ENCODE measurements around the gene CEPT1.
A peak's percentile ranks its signal among the peaks of the same experiment; 100 is the strongest.
"Not testable (repeated sequence)": the region's sequence is repeated elsewhere in the genome, so short reads cannot be mapped to it uniquely, and the experiment has no call there.

Gene CEPT1

GRCh38 chr1:111213412-111213811 lies 73.4 kb downstream of the CEPT1 start:
- no peak for DNase-seq

- DNase-seq, result no peak
These were observed 74.2 kb downstream of the CEPT1 start for GRCh38 chr1:111214074-111214801.

- no peak for DNase-seq
These were observed 74.9 kb downstream of the CEPT1 start for GRCh38 chr1:111214884-111215283.

- DNase-seq, result not testable (repeated sequence)
These were observed 75.3 kb downstream of the CEPT1 start for GRCh38 chr1:111215285-111215684.

- DNase-seq, result no peak
These were observed 76.7 kb downstream of the CEPT1 start for GRCh38 chr1:111216751-111217150.

GRCh38 chr1:111217183-111217910 lies 77.3 kb downstream of the CEPT1 start:
- DNase-seq, result no peak

- no peak for DNase-seq
These were observed 78.9 kb downstream of the CEPT1 start for GRCh38 chr1:111218701-111219556.

GRCh38 chr1:111219557-111220286 lies 79.7 kb downstream of the CEPT1 start:
- DNase-seq, result no peak

GRCh38 chr1:111220302-111220890 lies 80.4 kb downstream of the CEPT1 start:
- no peak for DNase-seq

- DNase-seq, result no peak
These were observed 81.2 kb downstream of the CEPT1 start for GRCh38 chr1:111221276-111221632.

GRCh38 chr1:111221633-111222291 lies 81.7 kb downstream of the CEPT1 start:
- no peak for DNase-seq

GRCh38 chr1:111222308-111223125 lies 82.5 kb downstream of the CEPT1 start:
- peak; percentile 70 for DNase-seq

- DNase-seq, result no peak
These were observed 83.2 kb downstream of the CEPT1 start for GRCh38 chr1:111223126-111223685.

- DNase-seq, result no peak
These were observed 85.1 kb downstream of the CEPT1 start for GRCh38 chr1:111225091-111225490.

GRCh38 chr1:111225717-111226400 lies 85.8 kb downstream of the CEPT1 start:
- DNase-seq, result no peak

- no peak for DNase-seq
These were observed 87.4 kb downstream of the CEPT1 start, which contains the start of gene CHI3L2 for GRCh38 chr1:111227434-111227833. Gene CHI3L2, plus strand, starts transcription at chr1:111227713. Its CDS starts 17 bp downstream, at chr1:111227730.

- DNase-seq, result no peak
These were observed 88.1 kb downstream of the CEPT1 start for GRCh38 chr1:111227851-111228747.

GRCh38 chr1:111228748-111229126 lies 88.7 kb downstream of the CEPT1 start:
- DNase-seq, result no peak

- DNase-seq, result no peak
These were observed 92.1 kb downstream of the CEPT1 start for GRCh38 chr1:111232134-111232533.

Measured in NCI-H510A treated with DMSO at 0.1 percent for 48 hours (cell line).